OCI-LY3 (cell line): ENCODE measurements around the gene PSMG1.

ENCODE experiments used
- CTCF ChIP-seq: fragments of 200-600, 300-600 bp; sonication (generic); IDR thresholded peaks from 2 replicates; pipeline ENCODE4 v1.5.1; 2014; ENCODE audit warnings: antibody characterized with exemption, low read length, low read depth
- EZH2phosphoT487 ChIP-seq: fragments of 200-600 bp; shearing (Covaris generic); IDR thresholded peaks from 2 replicates; pipeline ENCODE4 v1.6.1; 2018; ENCODE audit warnings: antibody characterized with exemption, mixed run types, low read depth

DNA sequence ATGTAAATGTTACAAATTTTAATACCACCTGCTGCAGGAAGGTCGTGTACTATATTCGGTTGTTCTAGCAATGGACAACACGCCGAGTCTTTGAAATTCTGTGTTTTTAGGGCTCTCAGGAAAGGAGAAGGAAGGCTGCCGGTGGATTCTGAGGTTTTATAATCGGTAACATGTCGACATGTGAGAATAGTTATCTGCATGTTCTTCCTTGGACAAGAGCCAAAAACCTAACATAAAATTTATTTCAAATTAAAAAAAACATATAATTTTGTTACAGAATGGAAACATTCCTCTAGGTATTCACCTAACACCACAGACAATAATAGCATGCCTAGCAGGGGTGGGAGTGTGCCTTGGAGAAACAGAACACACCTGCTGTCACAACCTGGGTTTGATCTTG is 4.8 kb downstream of the PSMG1 start:
- TF ChIP-seq CTCF (no peak), EZH2phosphoT487 (no peak)
